ENCODE measurements around the gene ENOPH1.

Gene ENOPH1

DNA sequence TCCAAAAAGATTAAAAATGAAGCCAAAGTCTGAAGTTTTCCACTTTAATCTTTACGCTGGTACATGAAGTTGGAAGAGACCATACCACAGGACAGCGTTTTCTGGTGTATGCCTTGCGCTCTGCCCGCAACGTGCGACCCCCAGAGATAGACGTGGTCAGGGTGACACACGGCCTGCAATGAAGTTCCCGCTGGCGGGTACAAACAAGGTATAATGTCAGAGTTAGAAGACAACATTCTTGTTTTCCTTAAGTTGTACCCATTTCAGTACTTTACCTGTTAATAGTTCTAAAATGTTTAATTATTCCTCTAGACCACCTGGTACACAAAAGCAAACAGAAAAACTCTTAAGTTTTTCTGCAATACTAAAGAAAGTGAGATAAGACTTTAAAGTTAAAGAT lies 4.9 kb upstream of the ENOPH1 start:
- H3K4me3 ChIP-seq (ENCODE audit: low read depth in 1 of 5, low read length in 5 of 5): no peak overlapping the region
- H3K9me3 ChIP-seq (ENCODE audit: control insufficient read depth in 5 of 5, low read length in 5 of 5): no peaks in the 10 kb centered on the region
- peaks cover 5 to 30% (median 25%) of the 10 kb centered on the region in 5 donors for H3K4me1 ChIP-seq (ENCODE audit: control insufficient read depth in 5 of 5, insufficient read depth in 5 of 5, low read length in 5 of 5)
- no peak overlapping the region for H3K9ac ChIP-seq (ENCODE audit: low read length in 5 of 5)
- no peaks in the 10 kb centered on the region for H3K27me3 ChIP-seq (ENCODE audit: control insufficient read depth in 5 of 5, insufficient read depth in 4 of 5, low read length in 5 of 5)
- H3K27ac ChIP-seq (ENCODE audit: low read depth, low read length): no peak overlapping the region
- peaks cover 42 to 54% (median 47%) of the 10 kb centered on the region in 5 donors for H3K36me3 ChIP-seq (ENCODE audit: control insufficient read depth in 5 of 5, insufficient read depth in 5 of 5, low read length in 5 of 5)

DNA sequence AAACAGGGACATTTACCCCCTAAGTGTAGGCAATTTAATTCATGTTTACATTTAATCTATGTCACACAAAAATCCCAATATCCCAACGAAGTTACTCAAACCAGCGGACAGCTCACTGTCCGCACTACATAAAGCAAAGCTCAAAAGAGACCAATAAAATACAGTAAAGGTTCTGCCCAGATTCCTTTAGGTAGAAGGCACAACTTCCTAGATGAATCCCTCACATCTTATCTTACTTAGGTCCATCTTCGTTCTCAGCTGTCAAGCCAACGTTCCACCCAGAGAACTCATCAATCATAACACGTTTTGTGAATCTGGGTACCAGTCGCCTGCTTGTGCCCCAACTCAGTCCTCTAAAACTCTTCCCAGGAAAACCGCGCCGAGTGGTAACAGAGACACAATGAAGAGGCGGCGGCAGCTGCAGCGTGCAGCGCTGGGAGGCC lies 1.8 kb upstream of the ENOPH1 start:
- H3K4me1 ChIP-seq (ENCODE audit: control insufficient read depth in 5 of 5, insufficient read depth in 5 of 5, low read length in 5 of 5): peaks cover 9 to 39% (median 37%) of the 10 kb centered on the region in 5 donors
- H3K36me3 ChIP-seq (ENCODE audit: control insufficient read depth in 5 of 5, insufficient read depth in 5 of 5, low read length in 5 of 5): peaks cover 32 to 37% (median 32%) of the 10 kb centered on the region in 5 donors
- peak overlapping the region; percentile 28 to 98 (median 82) for H3K9ac ChIP-seq (ENCODE audit: low read length in 5 of 5)

DNA sequence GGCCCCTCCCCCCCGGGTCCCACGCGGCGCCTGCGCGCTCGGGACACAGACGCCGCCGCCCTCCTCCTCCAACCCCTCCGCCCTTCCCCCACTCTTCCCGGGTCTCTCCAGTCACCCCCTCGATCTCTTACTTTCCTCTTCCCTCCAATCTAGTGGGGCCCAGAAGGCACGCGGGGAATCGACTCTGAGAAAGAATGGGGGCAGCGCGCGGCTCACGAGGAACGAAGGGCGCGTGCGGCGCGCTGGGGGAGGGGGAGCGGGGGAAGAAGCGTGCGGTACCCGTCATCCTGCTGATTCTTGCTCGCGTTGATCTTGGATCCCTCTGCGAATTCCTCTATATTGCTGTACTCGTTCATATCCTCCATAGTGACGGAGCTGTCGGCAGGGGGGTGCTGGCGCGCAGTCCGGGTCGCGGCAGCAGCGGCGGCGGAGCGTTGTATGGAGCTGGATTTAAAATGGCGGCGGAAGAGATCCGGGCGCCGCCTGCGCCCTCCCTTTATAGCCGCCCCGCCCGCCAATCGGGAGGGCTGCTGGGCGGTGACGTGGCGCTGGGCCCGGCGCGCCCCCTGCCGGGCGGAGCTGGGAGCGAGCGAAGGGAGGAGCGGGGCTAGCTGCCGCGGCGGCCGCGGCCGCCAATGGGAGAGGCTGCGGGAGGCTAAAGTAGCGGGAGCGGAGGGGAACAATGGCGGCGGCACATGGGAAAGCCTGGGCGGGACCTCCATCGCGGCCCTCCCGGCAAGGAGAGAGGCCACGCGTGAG lies 1.2 kb upstream of the ENOPH1 start:
- Histone ChIP-seq H3K36me3 (ENCODE audit: control insufficient read depth in 5 of 5, insufficient read depth in 5 of 5, low read length in 5 of 5) (peaks cover 26 to 31% (median 26%) of the 10 kb centered on the region in 5 donors), H3K9me3 (ENCODE audit: control insufficient read depth in 5 of 5, low read length in 5 of 5) (no peaks in the 10 kb centered on the region), H3K9ac (ENCODE audit: low read length in 5 of 5) (peak overlapping the region; percentile 73 to 98 (median 91)), H3K27ac (ENCODE audit: low read depth, low read length) (peak overlapping the region; percentile 94), H3K4me1 (ENCODE audit: control insufficient read depth in 5 of 5, insufficient read depth in 5 of 5, low read length in 5 of 5) (peaks cover 9 to 39% (median 37%) of the 10 kb centered on the region in 5 donors), H3K4me3 (ENCODE audit: low read depth in 1 of 5, low read length in 5 of 5) (peak overlapping the region; percentile 84 to 98 (median 96)), H3K27me3 (ENCODE audit: control insufficient read depth in 5 of 5, insufficient read depth in 4 of 5, low read length in 5 of 5) (no peaks in the 10 kb centered on the region)

More for the DNA sequence above, 1.8 kb upstream of the ENOPH1 start:
- H3K4me3 ChIP-seq (ENCODE audit: low read depth in 1 of 5, low read length in 5 of 5): peak overlapping the region; percentile 84 to 98 (median 96)
- peak overlapping the region; percentile 94 for H3K27ac ChIP-seq (ENCODE audit: low read depth, low read length)
- no peaks in the 10 kb centered on the region for H3K27me3 ChIP-seq (ENCODE audit: control insufficient read depth in 5 of 5, insufficient read depth in 4 of 5, low read length in 5 of 5)
- H3K9me3 ChIP-seq (ENCODE audit: control insufficient read depth in 5 of 5, low read length in 5 of 5): no peaks in the 10 kb centered on the region

DNA sequence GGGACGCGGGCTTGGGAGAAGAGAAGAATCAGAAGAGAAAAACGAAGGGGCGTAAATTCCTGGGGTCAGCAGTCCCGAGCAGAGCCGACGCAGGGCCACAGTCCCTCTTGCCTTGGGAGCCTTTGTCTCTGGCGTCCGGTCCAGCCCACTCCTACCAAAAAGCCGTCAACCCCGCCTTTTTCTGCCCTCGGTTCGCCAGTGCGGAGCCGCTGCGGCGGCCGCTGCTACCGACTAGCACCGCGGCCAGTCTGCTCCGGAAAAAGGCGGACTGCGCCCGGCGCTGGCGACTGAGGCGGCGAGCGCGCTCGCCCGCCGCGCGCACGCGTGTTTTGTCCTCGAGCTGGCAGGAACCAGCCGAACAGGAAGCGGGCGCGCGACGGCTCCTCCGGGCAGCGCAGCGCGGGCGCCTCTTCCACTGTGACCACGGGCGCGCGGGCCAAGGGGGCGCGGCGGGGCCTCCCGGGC lies 630 bp upstream of the ENOPH1 start:
- Histone ChIP-seq H3K27me3 (ENCODE audit: control insufficient read depth in 5 of 5, insufficient read depth in 4 of 5, low read length in 5 of 5) (no peaks in the 10 kb centered on the region), H3K9me3 (ENCODE audit: control insufficient read depth in 5 of 5, low read length in 5 of 5) (no peaks in the 10 kb centered on the region), H3K36me3 (ENCODE audit: control insufficient read depth in 5 of 5, insufficient read depth in 5 of 5, low read length in 5 of 5) (peaks cover 19 to 25% (median 20%) of the 10 kb centered on the region in 5 donors), H3K27ac (ENCODE audit: low read depth, low read length) (peak overlapping the region; percentile 94), H3K9ac (ENCODE audit: low read length in 5 of 5) (peak overlapping the region; percentile 73 to 98 (median 91)), H3K4me1 (ENCODE audit: control insufficient read depth in 5 of 5, insufficient read depth in 5 of 5, low read length in 5 of 5) (peaks cover 9 to 39% (median 37%) of the 10 kb centered on the region in 5 donors), H3K4me3 (ENCODE audit: low read depth in 1 of 5, low read length in 5 of 5) (peak overlapping the region; percentile 67 to 98 (median 96))

DNA sequence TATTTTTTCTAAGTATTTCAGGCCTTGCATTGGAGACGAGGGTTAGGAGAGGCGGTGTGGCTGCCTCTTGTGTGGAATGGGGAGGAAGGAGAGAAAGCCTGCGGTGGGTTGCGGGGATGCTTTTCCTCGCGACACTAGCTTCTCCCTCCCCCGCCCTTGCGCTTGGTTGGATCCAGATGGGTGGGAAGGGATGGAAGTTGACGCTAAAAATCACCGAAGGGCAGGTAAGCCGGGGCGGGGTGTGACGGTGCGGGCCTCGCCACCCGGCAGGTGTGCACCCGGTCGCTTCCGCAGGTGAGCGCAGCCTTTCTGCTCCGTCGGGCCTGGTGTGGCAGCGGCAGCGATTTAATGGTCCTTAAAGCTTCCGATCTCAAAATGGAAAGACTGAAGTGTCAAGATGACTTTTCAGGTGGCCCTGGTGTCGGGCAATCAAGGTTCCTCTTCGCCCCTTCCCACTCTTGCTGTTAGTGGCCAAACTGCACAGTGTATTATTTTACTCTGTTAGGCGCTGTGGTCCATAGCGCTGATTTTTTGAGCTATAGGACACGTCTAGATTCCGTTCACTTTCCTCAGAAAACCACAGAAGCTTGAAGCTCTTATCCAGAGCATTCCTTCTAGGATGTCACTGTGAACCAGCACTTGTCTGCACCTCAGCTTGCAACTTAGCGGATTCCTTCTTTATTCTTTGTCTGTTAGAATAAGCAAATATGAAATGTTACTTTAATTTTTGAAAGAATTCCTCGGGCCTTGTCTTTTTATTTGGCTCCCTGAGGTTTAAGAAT lies 765 bp downstream of the ENOPH1 start:
- H3K4me1 ChIP-seq (ENCODE audit: control insufficient read depth in 5 of 5, insufficient read depth in 5 of 5, low read length in 5 of 5): peaks cover 9 to 37% (median 34%) of the 10 kb centered on the region in 5 donors
- peak overlapping the region; percentile 94 for H3K27ac ChIP-seq (ENCODE audit: low read depth, low read length)
- H3K9ac ChIP-seq (ENCODE audit: low read length in 5 of 5): peak overlapping the region; percentile 63 to 98 (median 91)

DNA sequence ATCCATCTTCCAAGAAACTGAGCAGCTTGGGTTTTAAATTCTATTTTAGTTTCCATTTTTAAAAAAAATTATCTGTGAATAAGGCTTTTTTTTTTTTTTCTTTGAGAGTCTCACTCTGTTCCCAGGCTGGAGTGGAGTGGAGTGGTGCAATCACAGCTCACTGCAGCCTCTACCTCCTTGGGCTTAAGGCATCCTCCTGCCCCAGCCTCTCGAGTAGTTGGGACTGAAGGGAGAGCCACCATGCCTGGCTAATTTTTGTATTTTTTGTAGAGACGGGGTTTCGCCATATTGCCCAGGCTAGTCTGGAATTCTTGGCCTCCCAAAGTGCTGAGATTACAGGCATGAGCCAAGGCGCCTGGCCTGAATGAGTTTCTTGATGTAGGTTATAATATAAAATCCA lies 1.4 kb downstream of the ENOPH1 start:
- no peak overlapping the region for H3K27ac ChIP-seq (ENCODE audit: low read depth, low read length)
- H3K9ac ChIP-seq (ENCODE audit: low read length in 5 of 5): no peak overlapping the region
- H3K9me3 ChIP-seq (ENCODE audit: control insufficient read depth in 5 of 5, low read length in 5 of 5): no peaks in the 10 kb centered on the region
- no peaks in the 10 kb centered on the region for H3K27me3 ChIP-seq (ENCODE audit: control insufficient read depth in 5 of 5, insufficient read depth in 4 of 5, low read length in 5 of 5)
- H3K4me1 ChIP-seq (ENCODE audit: control insufficient read depth in 5 of 5, insufficient read depth in 5 of 5, low read length in 5 of 5): peaks cover 6 to 32% (median 27%) of the 10 kb centered on the region in 5 donors
- H3K4me3 ChIP-seq (ENCODE audit: low read depth in 1 of 5, low read length in 5 of 5): no peak overlapping the region
- peaks cover 0 to 6% (median 2%) of the 10 kb centered on the region in 5 donors for H3K36me3 ChIP-seq (ENCODE audit: control insufficient read depth in 5 of 5, insufficient read depth in 5 of 5, low read length in 5 of 5)

More for the DNA sequence above, 765 bp downstream of the ENOPH1 start:
- peak overlapping the region; percentile 93 to 98 (median 98) for H3K4me3 ChIP-seq (ENCODE audit: low read depth in 1 of 5, low read length in 5 of 5)
- no peaks in the 10 kb centered on the region for H3K27me3 ChIP-seq (ENCODE audit: control insufficient read depth in 5 of 5, insufficient read depth in 4 of 5, low read length in 5 of 5)
- H3K36me3 ChIP-seq (ENCODE audit: control insufficient read depth in 5 of 5, insufficient read depth in 5 of 5, low read length in 5 of 5): peaks cover 6 to 12% (median 8%) of the 10 kb centered on the region in 5 donors
- no peaks in the 10 kb centered on the region for H3K9me3 ChIP-seq (ENCODE audit: control insufficient read depth in 5 of 5, low read length in 5 of 5)

DNA sequence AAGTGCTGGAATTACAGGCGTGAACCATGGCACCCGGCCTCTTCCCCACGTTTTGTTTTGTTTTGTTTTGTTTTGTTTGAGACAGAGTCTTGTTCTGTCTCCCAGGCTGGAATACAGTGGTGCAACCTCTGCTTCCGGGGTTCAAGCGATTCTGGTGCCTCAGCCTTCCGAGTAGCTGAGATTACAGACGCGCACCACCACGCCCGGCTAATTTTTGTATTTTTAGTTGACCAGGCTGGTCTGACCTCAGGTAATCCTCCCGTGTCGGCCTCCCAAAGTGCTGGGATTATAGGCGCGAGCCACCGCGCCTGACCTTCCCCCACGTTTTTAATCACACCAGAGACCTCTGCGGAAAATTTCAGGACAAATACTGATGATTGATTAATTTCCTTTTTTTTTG lies 2.2 kb downstream of the ENOPH1 start:
- H3K9ac ChIP-seq (ENCODE audit: low read length in 5 of 5): no peak overlapping the region
- peaks cover 6 to 24% (median 20%) of the 10 kb centered on the region in 5 donors for H3K4me1 ChIP-seq (ENCODE audit: control insufficient read depth in 5 of 5, insufficient read depth in 5 of 5, low read length in 5 of 5)
- H3K4me3 ChIP-seq (ENCODE audit: low read depth in 1 of 5, low read length in 5 of 5): no peak overlapping the region
- peaks cover 0 to 4% (median 0%) of the 10 kb centered on the region in 5 donors for H3K36me3 ChIP-seq (ENCODE audit: control insufficient read depth in 5 of 5, insufficient read depth in 5 of 5, low read length in 5 of 5)
- no peaks in the 10 kb centered on the region for H3K27me3 ChIP-seq (ENCODE audit: control insufficient read depth in 5 of 5, insufficient read depth in 4 of 5, low read length in 5 of 5)
- H3K9me3 ChIP-seq (ENCODE audit: control insufficient read depth in 5 of 5, low read length in 5 of 5): no peaks in the 10 kb centered on the region
- no peak overlapping the region for H3K27ac ChIP-seq (ENCODE audit: low read depth, low read length)

DNA sequence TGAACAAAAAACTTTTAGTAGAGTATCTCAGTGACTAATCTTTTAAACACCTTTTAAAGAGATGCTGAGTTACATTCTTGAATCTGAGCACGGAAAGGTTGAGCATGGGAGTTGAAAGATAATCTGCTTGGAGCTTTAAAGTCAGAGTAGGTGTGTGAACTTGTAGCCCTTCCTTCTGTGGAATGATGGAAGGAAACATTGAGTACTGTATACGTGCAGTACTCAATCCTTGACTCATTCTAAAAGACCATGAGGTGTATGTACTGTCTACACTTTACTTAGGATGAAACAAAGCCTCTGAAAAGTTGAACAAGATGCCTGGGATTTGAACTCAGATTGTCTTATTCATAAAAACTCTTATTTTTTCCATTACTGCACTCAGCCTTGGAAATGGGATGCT lies 3.4 kb downstream of the ENOPH1 start:
- Histone ChIP-seq H3K9me3 (ENCODE audit: control insufficient read depth in 5 of 5, low read length in 5 of 5) (no peaks in the 10 kb centered on the region), H3K4me3 (ENCODE audit: low read depth in 1 of 5, low read length in 5 of 5) (no peak overlapping the region), H3K27ac (ENCODE audit: low read depth, low read length) (no peak overlapping the region), H3K36me3 (ENCODE audit: control insufficient read depth in 5 of 5, insufficient read depth in 5 of 5, low read length in 5 of 5) (peaks cover 0 to 4% (median 0%) of the 10 kb centered on the region in 5 donors), H3K4me1 (ENCODE audit: control insufficient read depth in 5 of 5, insufficient read depth in 5 of 5, low read length in 5 of 5) (peaks cover 4 to 13% (median 9%) of the 10 kb centered on the region in 5 donors), H3K9ac (ENCODE audit: low read length in 5 of 5) (no peak overlapping the region), H3K27me3 (ENCODE audit: control insufficient read depth in 5 of 5, insufficient read depth in 4 of 5, low read length in 5 of 5) (no peaks in the 10 kb centered on the region)

DNA sequence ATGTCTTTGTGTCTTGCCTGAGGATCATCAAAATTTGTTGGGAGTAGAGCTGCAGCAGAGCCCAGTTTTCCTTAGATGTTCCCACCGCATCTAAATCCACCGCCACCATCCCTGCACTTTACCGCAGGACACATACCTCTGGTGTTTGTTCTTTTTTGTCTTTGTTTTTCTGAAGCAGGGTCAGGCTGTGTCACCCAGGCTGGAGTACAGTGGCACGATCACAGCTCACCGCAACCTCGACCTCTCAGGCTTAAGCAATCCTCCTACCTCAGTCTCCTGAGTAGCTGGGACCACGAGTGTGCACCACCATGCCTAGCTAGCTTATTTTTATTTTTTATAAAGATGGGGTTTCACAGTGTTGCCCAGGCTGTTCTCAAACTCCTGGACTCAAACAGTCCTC lies 4.6 kb downstream of the ENOPH1 start:
- H3K4me1 ChIP-seq (ENCODE audit: control insufficient read depth in 5 of 5, insufficient read depth in 5 of 5, low read length in 5 of 5): peaks cover 4 to 13% (median 9%) of the 10 kb centered on the region in 5 donors
- H3K9me3 ChIP-seq (ENCODE audit: control insufficient read depth in 5 of 5, low read length in 5 of 5): no peaks in the 10 kb centered on the region
- H3K27me3 ChIP-seq (ENCODE audit: control insufficient read depth in 5 of 5, insufficient read depth in 4 of 5, low read length in 5 of 5): no peaks in the 10 kb centered on the region
- H3K36me3 ChIP-seq (ENCODE audit: control insufficient read depth in 5 of 5, insufficient read depth in 5 of 5, low read length in 5 of 5): peaks cover 0 to 4% (median 0%) of the 10 kb centered on the region in 5 donors
- no peak overlapping the region for H3K4me3 ChIP-seq (ENCODE audit: low read depth in 1 of 5, low read length in 5 of 5)
- no peak overlapping the region for H3K27ac ChIP-seq (ENCODE audit: low read depth, low read length)
- H3K9ac ChIP-seq (ENCODE audit: low read length in 5 of 5): no peak overlapping the region
